Skeletal muscle satellite cell (primary cell): ENCODE measurements around the gene WBP2NL.

ENCODE experiments used
- H3K27me3 ChIP-seq: 2 replicates; pipeline ENCODE4 v1.7.0; 2013; ENCODE audit warnings: low read length; ENCODE audit not compliant: control insufficient read depth, insufficient read depth
- H3K36me3 ChIP-seq: 2 replicates; pipeline ENCODE4 v1.7.0; 2013; ENCODE audit warnings: mild to moderate bottlenecking, control low read depth, low read length; ENCODE audit not compliant: insufficient read depth
- H3K4me1 ChIP-seq: 2 replicates; pipeline ENCODE4 v1.7.0; 2013; ENCODE audit warnings: low read length; ENCODE audit not compliant: control insufficient read depth, insufficient read depth
- H3K4me2 ChIP-seq: 2 replicates; pipeline ENCODE4 v1.7.0; 2013; ENCODE audit warnings: mild to moderate bottlenecking, low read length
- H3K4me3 ChIP-seq: 2 replicates; pipeline ENCODE4 v1.7.0; 2013; ENCODE audit warnings: low read length
- H3K9ac ChIP-seq: 2 replicates; pipeline ENCODE4 v1.7.0; 2013; ENCODE audit warnings: mild to moderate bottlenecking, low read depth, low read length, moderate library complexity
- H3K9me3 ChIP-seq: replicated peaks from 2 replicates; pipeline ENCODE4 v1.7.0; 2013; ENCODE audit warnings: mild to moderate bottlenecking, control low read depth, low read length

Gene WBP2NL

GRCh38 chr22:42010778-42011177 lies 12.2 kb downstream of the WBP2NL start:
- Histone ChIP-seq H3K9ac (no peak overlapping the region), H3K9me3 (peaks cover 8% of the 10 kb centered on the region), H3K4me1 (no peaks in the 10 kb centered on the region), H3K36me3 (no peaks in the 10 kb centered on the region), H3K4me3 (no peak overlapping the region), H3K4me2 (no peak overlapping the region), H3K27me3 (peaks cover 16% of the 10 kb centered on the region)

- Histone ChIP-seq H3K9me3 (peaks cover 8% of the 10 kb centered on the region), H3K36me3 (no peaks in the 10 kb centered on the region), H3K4me2 (no peak overlapping the region), H3K4me1 (no peaks in the 10 kb centered on the region), H3K27me3 (peaks cover 34% of the 10 kb centered on the region), H3K4me3 (no peak overlapping the region), H3K9ac (no peak overlapping the region)
Observed at GRCh38 chr22:42013385-42013784, 14.8 kb downstream of the WBP2NL start.

- no peak overlapping the region for H3K4me2 ChIP-seq
- H3K4me1 ChIP-seq, result no peaks in the 10 kb centered on the region
- no peaks in the 10 kb centered on the region for H3K9me3 ChIP-seq
- peaks cover 50% of the 10 kb centered on the region for H3K27me3 ChIP-seq
- no peaks in the 10 kb centered on the region for H3K36me3 ChIP-seq
- no peak overlapping the region for H3K4me3 ChIP-seq
- H3K9ac ChIP-seq, result no peak overlapping the region
Observed at GRCh38 chr22:42016111-42016510, 17.5 kb downstream of the WBP2NL start.

- Histone ChIP-seq H3K9ac (no peak overlapping the region), H3K9me3 (no peaks in the 10 kb centered on the region), H3K4me2 (no peak overlapping the region), H3K36me3 (no peaks in the 10 kb centered on the region), H3K4me3 (no peak overlapping the region), H3K4me1 (no peaks in the 10 kb centered on the region), H3K27me3 (peaks cover 54% of the 10 kb centered on the region)
Observed at GRCh38 chr22:42018224-42018623, 19.6 kb downstream of the WBP2NL start.

- Histone ChIP-seq H3K4me1 (no peaks in the 10 kb centered on the region), H3K9ac (no peak overlapping the region), H3K4me3 (no peak overlapping the region), H3K36me3 (no peaks in the 10 kb centered on the region), H3K27me3 (peaks cover 36% of the 10 kb centered on the region), H3K9me3 (no peaks in the 10 kb centered on the region), H3K4me2 (no peak overlapping the region)
Observed at GRCh38 chr22:42021571-42021970, 23.0 kb downstream of the WBP2NL start.

GRCh38 chr22:42022162-42022847 lies 23.7 kb downstream of the WBP2NL start:
- H3K4me3 ChIP-seq, result no peak overlapping the region
- H3K36me3 ChIP-seq, result no peaks in the 10 kb centered on the region
- H3K4me2 ChIP-seq, result no peak overlapping the region
- H3K9ac ChIP-seq, result no peak overlapping the region
- H3K27me3 ChIP-seq, result peaks cover 29% of the 10 kb centered on the region
- H3K4me1 ChIP-seq, result no peaks in the 10 kb centered on the region
- no peaks in the 10 kb centered on the region for H3K9me3 ChIP-seq

- Histone ChIP-seq H3K4me3 (no peak overlapping the region), H3K4me2 (no peak overlapping the region), H3K27me3 (peaks cover 15% of the 10 kb centered on the region), H3K36me3 (no peaks in the 10 kb centered on the region), H3K4me1 (no peaks in the 10 kb centered on the region), H3K9me3 (no peaks in the 10 kb centered on the region), H3K9ac (no peak overlapping the region)
Observed at GRCh38 chr22:42025421-42025820, 26.8 kb downstream of the WBP2NL start.

GRCh38 chr22:42026705-42027104 lies 28.1 kb downstream of the WBP2NL start:
- Histone ChIP-seq H3K36me3 (no peaks in the 10 kb centered on the region), H3K4me1 (peaks cover 2% of the 10 kb centered on the region), H3K9ac (no peak overlapping the region), H3K27me3 (peaks cover 14% of the 10 kb centered on the region), H3K4me2 (no peak overlapping the region), H3K4me3 (no peak overlapping the region), H3K9me3 (no peaks in the 10 kb centered on the region)

GRCh38 chr22:42033263-42034181 lies 34.9 kb downstream of the WBP2NL start:
- no peaks in the 10 kb centered on the region for H3K36me3 ChIP-seq
- no peak overlapping the region for H3K4me2 ChIP-seq
- no peak overlapping the region for H3K9ac ChIP-seq
- peaks cover 13% of the 10 kb centered on the region for H3K27me3 ChIP-seq
- peaks cover 5% of the 10 kb centered on the region for H3K9me3 ChIP-seq
- no peak overlapping the region for H3K4me3 ChIP-seq
- H3K4me1 ChIP-seq, result peaks cover 2% of the 10 kb centered on the region

- peaks cover 2% of the 10 kb centered on the region for H3K4me1 ChIP-seq
- no peaks in the 10 kb centered on the region for H3K36me3 ChIP-seq
- H3K27me3 ChIP-seq, result peaks cover 12% of the 10 kb centered on the region
Observed at GRCh38 chr22:42035256-42035655, 36.7 kb downstream of the WBP2NL start.

GRCh38 chr22:42039271-42039670 lies 40.7 kb downstream of the WBP2NL start:
- H3K27me3 ChIP-seq, result peaks cover 12% of the 10 kb centered on the region
- H3K9ac ChIP-seq, result no peak overlapping the region
- no peak overlapping the region for H3K4me3 ChIP-seq
- H3K9me3 ChIP-seq, result no peaks in the 10 kb centered on the region
- no peaks in the 10 kb centered on the region for H3K4me1 ChIP-seq
- H3K4me2 ChIP-seq, result no peak overlapping the region
- H3K36me3 ChIP-seq, result no peaks in the 10 kb centered on the region

More at GRCh38 chr22:42035256-42035655, 36.7 kb downstream of the WBP2NL start:
- H3K9ac ChIP-seq, result no peak overlapping the region
- no peak overlapping the region for H3K4me3 ChIP-seq
- peaks cover 5% of the 10 kb centered on the region for H3K9me3 ChIP-seq
- no peak overlapping the region for H3K4me2 ChIP-seq
